Measurements from ENCODE around the gene DRICH1. TPM values are rescaled to one million over a fixed set of nuclear protein-coding genes. Genes with fewer than 3 reads are reported as not detected.

The DRICH1 gene
- total and polyA plus RNA-seq, 2 of the 13 experiments (the other 11 are each of a cell fraction or from before 2014, with no cell fraction given): 0.22 to 0.66 TPM

GRCh38 chr22:23608583-23608982 is 23.5 kb downstream of the DRICH1 start (continued):
- TF ChIP-seq PAXIP1 (CRISPR knock-in tag; conservative IDR thresholded peaks at IDR 0.05) (no peak), MEF2D (CRISPR knock-in tag; IDR thresholded peaks at IDR 0.05) (peak; percentile 43; the same call in 1 of the 2 replicates), WIZ (CRISPR knock-in tag; IDR thresholded peaks at IDR 0.05) (peak; percentile 46; the same call in 1 of the 2 replicates), SNAI1 (CRISPR knock-in tag; IDR thresholded peaks at IDR 0.05; ENCODE audit: borderline replicate concordance) (no peak), NONO (IDR thresholded peaks at IDR 0.05) (no peak), NONO (CRISPR knock-in tag; conservative IDR thresholded peaks at IDR 0.05) (no peak), MAX (IDR thresholded peaks at IDR 0.05) (no peak), GLI4 (CRISPR knock-in tag; IDR thresholded peaks at IDR 0.05; ENCODE audit: borderline replicate concordance) (no peak), BORCS8-MEF2B (CRISPR knock-in tag; IDR thresholded peaks at IDR 0.05) (peak; percentile 85), SUZ12 (IDR thresholded peaks at IDR 0.05; ENCODE audit: low read depth, low read length) (no peak), ZNF17 (CRISPR knock-in tag; IDR thresholded peaks at IDR 0.05) (no peak), MNT (IDR thresholded peaks at IDR 0.05) (no peak), HOXA9 (CRISPR knock-in tag; IDR thresholded peaks at IDR 0.05; ENCODE audit: borderline replicate concordance) (no peak), ZNF503 (CRISPR knock-in tag; IDR thresholded peaks at IDR 0.05) (no peak), ZNF691 (CRISPR knock-in tag; IDR thresholded peaks at IDR 0.05; ENCODE audit: borderline replicate concordance, low read depth) (no peak), NCOA1 (CRISPR knock-in tag; IDR thresholded peaks at IDR 0.05) (no peak), SMYD3 (CRISPR knock-in tag; IDR thresholded peaks at IDR 0.05) (no peak), AGO2 (optimal IDR thresholded peaks at IDR 0.05; ENCODE audit: low read depth, low read length) (no peak), ZNF362 (CRISPR knock-in tag; IDR thresholded peaks at IDR 0.05; ENCODE audit: borderline replicate concordance) (no peak), ATAD3A (CRISPR knock-in tag; IDR thresholded peaks at IDR 0.05) (no peak), NBN (conservative IDR thresholded peaks at IDR 0.05) (no peak), ZC3H13 (CRISPR knock-in tag; IDR thresholded peaks at IDR 0.05) (no peak), RARA (CRISPR knock-in tag; IDR thresholded peaks at IDR 0.05) (no peak; the same call in 1 of the 2 replicates), ZNF777 (CRISPR knock-in tag; IDR thresholded peaks at IDR 0.05) (no peak)
